NCI-H2029 (cell line): Measurements from ENCODE around the gene AFDN.

ENCODE experiments used
- DNase-seq: peaks from one replicate; lab custom pipeline; 2025; lab: John Stamatoyannopoulos, UW

Gene AFDN

DNA sequence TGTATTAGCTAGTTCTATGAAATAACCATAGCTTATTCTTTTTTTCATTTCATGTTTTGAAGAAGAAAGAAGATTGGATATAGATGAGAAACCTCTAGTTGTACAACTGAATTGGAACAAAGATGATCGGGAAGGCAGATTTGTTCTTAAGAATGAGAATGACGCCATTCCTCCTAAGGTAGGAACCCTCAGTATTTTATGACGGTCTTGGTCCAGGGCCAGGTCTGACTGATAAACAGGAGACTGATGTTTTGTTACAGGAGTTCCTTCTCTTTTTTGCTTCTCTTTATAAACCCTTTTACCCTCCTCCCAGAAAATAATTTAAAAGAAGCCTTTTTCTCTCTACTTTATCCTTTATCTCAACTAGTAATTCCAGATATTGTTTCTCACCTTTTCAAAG is 43.6 kb downstream of the AFDN start:
- DNase-seq = no peak

DNA sequence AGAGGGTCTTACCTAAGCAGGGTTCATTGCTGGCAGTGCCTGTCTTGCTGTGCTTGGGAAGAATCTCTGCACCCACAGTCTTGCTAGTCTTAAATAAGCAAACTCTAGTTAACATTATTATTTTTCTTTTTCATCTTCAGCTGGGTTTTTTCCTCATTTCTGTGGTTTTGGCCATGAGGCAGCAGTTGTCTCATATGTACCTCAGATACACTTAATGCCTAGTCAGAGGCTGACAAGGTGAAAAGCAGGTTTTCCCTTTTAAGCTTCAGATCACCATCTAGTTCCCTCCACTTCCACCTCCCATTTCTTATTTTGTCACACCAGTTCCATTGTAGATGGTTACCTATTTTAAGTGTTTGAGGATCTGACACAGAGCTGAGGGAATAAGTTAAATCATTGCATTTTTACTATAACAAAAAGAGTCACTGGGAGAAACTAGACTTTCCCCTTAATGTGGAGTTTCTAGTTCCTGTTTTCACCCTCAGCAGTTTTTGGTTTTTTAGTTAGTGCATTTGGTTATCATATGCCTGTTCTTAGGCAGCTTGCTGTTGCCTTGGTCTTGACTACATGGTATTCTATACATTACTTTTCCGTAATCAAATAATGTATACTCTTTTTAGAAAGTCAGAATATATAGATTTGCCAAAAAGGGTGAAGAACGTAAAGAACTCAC is 46.0 kb downstream of the AFDN start:
- DNase-seq = no peak

DNA sequence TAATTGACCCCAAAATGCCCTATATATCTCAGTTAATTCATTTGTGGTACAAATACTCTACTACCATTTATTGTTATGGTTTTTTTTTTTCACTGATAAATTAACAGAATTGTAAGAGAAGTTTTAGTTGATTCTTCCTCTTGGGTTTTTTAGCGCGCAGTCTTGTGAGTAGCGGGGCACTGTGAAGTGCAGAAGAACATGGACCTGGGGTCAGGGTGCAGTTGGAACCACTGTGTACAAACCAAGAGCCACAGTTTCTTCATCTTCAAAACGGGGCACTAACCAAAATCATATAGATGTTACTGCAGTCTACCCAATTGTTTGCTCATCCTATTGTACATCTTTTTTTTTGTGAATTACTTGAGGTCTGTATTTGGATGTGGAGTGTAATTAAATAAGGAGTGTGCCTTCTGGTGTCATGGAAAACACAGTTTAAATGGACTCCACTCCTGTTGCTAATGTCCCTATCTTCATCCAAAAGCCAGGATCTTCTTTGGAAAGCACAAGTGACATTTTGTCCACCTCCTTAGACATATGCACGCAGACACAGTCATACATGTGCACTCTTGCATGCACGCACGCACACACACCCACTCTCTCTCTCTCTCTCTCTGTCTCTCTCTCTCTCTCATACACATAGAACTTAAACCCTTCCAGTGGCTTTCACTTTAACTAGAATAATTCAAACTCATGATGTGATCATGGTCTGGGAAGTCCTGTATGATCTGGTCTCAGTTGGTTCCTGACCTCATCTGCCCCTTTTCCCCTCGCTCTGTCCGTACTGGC is 51.5 kb downstream of the AFDN start:
- DNase-seq = no peak

DNA sequence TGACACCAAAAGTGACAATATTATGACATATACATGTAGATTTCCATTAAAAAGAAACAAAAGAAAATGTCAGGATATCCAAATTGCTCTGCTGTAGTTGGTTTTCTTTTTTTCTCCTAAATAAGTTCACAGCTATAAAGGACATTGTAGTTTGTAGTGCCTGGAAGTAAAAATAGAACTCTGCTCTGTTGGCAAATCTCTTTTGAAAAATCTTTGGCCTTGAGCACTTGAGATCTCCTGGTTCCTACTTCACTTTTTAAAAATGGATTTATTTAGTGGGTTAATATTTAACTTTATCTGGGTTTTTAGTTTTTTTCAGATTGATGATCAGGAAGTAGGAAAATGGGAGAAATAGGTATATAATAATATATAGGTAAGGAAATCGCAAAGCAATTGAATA is 52.9 kb downstream of the AFDN start:
- no peak for DNase-seq

DNA sequence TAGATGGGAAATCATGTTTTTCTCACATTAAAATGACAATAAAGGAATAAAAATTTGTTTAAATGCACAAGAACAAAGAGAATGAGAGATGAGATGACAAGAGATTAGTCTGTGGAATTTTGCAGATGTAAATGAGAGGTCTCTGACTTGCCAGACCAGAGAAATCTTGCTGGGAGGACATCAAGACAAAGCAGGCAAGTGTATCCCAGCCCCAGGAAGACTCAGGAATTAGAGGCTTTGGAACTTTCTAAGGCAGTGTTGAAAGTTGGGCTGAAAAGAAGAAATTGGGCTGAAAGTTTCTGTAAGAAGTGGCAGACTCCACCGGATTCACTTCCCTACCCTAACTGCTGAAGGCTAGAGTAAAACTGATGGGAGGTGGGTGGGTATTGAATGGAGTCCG is 54.6 kb downstream of the AFDN start:
- no peak for DNase-seq

DNA sequence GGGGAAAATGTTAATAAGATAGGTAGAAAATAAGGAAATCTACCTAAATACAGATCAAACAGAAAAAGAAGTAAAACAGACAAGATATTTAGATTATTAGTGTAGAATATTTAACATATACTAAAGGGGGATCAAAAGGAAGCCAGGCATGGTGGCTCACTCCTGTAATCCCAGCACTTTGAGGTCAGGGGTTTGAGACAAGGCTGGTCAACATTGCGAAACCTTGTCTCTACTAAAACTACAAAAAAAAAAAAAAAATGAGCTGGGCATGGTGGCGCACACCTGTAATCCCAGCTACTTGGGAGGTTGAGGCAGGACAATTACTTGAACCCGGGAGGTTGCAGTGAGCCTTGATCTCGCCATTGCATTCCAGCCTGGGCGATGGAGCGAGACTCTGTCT is 55.5 kb downstream of the AFDN start:
- DNase-seq = no peak

DNA sequence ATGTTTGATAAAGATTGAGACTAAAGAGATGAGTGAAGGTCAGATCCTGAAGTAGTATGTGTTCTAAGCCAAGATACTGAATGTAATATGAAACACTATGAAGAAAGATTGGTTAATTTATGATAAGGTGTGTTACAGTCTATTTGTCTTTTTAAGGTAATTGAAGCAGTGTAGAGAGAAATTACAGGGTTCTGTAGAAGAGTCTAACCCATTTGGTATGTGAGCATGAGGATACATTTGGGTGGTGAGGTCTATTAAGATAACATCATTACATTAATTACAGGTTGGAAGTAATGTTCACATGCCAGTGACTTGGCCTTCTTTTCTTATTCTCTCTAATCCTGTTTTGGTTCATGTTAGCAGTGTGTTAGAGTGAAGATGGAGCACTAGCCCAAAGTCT is 61.4 kb downstream of the AFDN start:
- DNase-seq = no peak

DNA sequence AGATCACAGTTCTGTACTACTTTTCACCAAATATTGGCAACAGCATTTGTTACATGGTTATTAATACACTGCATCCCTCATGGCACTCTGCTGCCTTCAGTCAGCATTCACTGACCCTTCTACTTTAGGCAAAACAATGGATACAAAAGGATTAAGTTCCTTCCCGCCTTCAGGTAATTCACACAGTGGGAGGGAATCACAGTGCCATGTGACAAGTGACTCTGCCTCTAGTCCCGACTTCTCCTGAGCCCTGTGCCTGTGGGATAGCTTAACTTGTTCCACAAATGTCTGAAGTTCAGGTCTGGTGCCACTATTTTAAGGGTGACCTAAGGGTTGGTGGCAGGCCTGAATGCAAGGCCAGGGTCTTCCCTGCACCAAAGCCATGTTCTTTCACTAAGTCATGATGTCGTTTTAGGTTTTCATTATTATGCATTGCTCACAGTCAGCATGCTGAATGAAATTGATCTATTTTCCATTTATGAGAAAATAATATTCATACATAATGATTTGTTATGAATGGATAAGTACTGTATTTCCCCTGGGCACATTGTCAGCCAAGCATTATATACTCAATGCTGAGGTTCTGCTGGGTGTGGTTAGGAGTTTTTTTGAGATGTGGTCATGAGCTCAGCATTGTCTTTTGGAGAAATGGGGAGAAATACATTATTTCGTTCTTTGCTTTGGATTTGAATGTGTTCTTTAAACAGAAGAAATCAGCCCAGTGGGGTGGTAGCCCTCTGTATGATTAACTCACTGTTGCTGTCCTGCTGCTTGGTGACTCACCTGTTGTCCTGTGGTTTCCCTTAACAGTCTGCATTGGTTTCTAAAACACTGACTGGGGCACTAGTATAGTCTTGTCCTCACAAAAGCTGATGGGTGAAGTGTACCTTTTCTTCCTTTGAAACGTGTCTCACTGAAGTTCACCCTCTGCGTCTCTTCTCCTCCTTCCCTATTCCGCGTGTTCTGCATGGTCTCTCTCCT is 66.4 kb downstream of the AFDN start:
- DNase-seq = no peak

DNA sequence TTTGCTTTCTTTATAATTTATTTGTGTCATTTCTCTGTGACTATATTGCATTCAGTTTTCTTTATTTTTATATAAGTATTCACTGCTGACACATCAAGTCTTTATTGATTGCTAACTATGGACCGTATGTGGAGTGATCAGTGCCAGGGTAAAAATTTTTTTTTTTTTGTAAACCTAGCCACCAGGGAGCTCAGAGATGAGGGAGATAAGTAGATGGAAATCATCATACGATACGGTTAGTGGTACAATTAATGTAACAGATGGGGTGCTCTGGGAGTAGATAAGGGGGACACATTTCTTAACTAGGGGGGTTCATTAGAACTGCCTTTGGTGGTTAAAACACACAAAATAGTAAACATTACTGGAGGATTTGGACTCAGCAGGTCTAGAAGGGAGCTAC is 68.3 kb downstream of the AFDN start:
- no peak for DNase-seq

DNA sequence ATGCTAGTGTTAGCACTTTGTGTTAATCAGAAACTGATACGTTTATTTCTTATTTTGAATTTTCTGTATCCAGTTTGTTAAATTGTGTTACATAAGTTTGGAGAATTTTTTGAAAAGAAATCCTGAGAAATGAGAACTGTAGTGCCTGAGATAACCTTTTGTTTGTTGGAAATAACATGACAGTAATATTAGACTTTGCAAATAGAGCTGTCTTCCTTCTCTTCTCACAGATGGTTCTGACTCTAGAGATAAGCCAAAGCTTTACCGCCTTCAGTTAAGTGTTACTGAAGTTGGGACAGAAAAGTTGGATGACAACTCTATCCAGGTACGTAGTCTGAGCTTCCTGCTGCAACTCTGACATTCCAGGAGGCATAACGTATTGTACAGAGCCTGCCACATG is 69.9 kb downstream of the AFDN start:
- DNase-seq = no peak

DNA sequence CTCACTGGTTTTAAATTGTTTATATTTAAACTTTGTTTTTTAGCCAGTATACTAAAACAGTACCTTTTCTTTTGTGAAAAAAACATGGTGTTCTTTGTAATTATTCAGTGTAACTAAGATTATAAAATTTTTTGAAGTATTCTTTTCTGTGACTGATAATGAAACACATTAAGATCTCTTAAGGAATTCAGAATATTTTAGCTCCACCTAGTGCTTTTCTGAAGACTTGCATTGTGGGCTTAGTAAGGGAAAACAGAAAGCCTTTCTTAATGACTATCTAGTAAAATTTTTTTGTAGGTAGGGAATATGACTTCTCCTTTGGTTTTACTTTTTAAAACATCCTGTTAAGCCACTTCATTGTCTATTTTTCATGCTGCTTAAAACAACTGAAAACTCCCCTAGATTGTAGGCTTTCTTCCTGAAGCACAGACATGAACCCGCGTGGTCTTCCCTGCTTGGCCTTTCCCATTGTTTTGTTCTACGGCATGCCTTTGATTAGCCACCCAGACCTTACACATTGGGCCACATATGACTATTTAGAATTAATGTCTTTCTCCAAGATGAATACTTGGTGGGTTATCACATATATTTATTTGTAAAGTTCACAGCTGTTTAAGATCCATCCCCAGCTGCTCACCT is 72.1 kb downstream of the AFDN start:
- DNase-seq = peak; percentile 6

DNA sequence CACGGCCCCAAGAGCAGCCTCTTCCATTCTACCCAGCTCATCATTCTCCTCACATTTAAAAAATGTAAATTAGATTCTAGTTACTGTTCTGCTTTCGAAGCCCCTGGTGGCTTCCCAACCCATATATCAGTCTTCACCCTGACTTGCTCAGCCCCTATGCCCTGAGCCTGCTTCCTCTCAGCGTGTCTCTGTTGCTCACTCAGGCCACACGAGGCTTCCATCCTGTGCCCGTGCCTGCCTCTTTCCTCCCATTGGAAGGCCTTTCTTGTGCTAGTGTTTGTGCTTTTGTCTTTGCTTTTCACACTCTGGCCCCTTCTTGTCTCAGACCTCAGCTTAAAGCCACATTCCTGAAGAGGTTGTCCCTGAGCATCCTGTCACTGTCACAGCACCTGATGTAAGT is 78.1 kb downstream of the AFDN start:
- no peak for DNase-seq

DNA sequence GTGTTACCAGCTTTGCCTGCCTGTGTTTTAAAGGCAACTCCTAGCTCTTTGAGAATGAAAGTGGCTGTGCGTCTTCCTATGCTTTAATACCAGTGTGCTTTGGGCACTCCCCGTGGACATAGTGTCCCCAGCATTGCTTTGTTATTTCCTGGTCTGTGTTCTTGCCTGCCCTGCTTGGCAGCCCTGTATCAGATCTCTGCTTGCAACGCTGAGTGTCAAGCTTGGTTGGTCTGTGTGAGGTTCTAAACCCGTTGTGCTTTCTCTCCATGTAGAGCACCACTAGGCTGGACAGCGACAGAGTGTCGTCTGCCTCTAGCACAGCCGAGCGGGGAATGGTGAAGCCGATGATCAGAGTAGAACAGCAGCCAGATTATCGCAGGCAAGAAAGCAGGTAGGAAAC is 80.2 kb downstream of the AFDN start:
- DNase-seq = peak; percentile 82

DNA sequence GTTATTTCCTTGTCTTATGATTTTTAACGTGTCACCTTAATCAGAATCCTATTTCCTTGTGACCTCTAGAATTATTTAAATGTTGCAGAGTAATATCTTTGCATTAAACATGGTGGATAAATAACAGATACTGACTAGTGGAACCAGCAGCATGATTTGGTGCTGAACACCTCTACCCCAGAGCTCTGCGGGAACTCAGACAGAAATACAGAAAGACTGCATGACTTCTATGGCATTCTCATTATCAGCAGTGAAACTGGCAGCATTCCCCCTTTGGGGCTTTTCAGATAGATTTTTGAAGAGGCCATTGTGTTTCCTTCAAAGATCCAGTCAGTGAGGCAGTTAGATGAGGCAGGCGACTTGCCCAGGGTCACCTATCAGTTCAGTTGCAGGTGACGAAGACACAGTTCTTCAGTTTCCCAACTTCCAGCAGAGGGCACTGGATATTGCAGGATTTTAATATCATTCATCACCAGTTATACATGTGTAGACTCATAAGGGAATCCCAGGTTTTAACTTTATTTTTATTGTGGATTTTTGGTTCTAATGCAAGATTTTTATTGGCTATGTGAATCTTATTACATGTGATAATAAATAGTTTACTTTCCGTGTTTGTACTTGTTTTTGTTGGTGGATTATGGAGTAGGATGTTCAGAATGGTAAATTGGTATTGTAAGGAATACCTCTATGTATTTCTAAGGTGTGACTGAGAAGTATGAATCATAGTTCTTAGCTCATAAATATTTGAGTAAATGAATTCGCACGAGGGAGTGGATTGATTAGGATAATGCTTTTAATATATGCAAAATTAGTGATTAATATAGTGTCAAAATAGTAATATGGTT is 81.3 kb downstream of the AFDN start:
- peak; percentile 44 for DNase-seq

DNA sequence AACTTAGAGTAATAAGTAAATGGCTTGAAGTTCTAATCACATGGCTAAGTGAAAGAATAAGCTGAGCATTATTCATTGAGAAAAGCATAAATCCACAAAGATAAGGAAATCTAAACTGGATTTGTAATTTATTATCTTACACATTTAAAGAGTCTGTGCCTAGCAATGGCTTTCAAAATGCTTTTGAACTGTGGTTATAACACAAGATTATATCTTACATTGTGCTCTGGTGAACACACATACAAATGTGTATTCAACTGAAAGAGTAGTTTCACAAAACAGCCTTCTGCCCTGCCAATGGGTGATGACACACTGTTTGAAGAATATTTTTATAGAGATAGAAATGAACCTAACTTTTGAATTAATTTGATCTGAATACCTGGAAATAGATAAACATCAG is 83.3 kb downstream of the AFDN start:
- DNase-seq = no peak

DNA sequence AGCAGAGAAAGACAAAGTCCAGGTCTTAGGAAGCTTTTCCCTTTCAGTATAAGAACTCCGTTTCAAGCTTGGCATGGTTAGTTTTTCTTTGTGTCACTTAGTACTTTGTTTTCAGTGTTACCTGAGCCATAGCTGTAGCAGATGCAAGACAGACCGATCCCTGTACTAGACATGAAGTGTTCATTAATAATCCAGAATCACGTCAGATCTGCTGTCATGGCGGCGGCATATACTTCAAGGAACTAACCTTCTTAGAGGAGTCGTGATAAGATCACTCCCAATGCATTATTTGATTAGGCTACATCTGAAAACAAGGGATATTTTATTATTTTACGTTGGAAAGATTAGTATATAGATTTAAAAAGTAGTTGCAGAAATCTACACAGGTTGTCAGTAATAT is 83.9 kb downstream of the AFDN start:
- DNase-seq = no peak

DNA sequence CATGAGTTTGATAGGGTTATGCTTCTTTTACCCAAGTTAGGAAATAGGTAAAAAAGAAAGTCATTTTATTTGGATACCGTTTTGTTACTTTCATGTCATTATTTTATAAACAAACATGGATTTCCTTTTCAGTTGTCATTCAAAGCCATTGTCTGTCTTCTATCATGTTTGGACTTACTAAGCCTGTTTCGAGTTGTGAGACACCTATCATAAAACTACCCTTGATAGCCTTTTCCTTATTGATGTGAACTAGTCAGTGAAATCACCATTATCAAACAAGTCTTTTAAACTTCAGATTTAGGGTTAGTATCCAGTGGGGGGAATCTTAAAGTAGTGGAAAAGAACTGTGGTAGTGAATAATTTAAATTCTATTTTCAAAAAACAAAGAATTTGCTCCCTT is 85.8 kb downstream of the AFDN start:
- no peak for DNase-seq

DNA sequence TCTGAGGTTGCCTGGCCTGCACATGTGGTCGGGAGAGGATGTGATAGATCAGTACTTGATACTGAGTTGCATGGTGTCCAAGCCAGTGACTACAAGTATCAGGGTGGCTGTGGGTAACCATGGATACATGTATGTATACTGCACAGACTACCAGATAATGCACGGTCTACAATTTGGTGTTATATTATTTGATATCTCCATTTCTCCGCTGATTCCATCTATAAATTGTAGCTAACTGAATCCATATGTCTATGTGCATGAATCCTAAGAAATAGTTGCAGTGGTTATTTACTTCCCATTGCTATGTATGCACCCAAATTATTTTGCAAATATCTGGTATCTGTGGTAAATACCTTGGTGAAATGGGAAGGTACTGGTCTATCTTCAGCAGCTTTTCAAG is 87.0 kb downstream of the AFDN start:
- no peak for DNase-seq

DNA sequence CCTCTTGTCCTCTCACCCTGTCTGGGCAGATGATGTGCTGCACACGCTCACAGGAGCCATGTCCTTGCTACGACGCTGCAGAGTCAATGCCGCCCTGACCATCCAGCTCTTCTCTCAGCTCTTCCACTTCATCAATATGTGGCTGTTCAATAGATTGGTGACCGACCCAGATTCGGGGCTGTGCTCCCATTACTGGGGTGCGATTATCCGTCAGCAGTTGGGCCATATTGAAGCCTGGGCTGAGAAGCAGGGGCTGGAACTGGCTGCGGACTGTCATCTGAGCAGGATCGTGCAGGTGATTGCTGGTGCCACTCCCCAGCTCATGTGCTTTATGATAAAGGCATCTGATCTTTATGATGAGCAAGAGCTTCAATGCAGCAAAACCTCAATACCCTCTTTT is 88.4 kb downstream of the AFDN start:
- no peak for DNase-seq

DNA sequence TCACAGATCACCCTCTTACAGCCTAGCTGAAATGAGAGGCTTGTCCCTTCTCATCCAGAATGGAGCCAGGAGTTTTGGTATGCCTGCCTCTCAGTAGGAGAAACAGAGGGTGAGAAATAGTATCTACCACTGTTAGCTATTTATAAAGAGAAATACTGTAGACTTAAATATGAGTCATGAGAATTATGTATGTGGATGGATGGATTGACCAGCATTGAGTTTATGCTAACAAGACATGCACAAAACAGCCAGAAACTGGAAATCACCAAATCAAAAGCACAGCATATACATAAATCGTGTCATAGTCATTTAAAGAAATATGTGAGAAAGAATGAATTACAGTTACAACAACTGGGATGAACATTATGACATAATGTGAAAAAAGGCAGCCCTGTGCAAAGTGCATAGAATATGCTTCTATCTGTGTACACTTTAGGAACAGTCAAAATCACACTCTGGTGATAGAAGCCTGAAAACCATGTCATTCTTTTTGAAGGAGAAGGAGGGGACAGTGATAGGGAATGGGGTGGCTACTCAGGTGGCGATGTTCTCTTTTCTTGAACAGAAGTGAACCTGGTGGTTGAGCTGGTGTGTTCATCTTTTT is 90.9 kb downstream of the AFDN start:
- DNase-seq = no peak
